ENCODE data around the gene MBTPS1.

DNA sequence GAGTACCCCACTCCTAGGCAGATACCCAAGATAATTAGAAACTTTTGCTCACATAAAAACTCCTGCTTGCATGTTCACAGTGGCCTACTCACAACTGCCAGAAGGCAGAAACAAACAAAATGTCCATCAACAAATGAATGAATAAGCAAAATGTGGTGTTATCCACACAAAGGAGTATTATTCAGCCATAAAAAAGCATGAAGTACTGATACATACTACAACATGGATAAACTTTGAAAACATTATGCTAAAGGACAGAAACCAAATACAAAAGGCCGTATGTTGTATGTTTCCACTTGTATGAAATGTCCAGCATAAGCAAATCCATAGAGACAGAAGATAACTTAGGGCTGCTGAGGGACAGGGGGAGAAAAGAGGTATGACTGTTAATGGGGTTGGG lies 26.3 kb upstream of the MBTPS1 start:
- TF ChIP-seq, protein P1, sequence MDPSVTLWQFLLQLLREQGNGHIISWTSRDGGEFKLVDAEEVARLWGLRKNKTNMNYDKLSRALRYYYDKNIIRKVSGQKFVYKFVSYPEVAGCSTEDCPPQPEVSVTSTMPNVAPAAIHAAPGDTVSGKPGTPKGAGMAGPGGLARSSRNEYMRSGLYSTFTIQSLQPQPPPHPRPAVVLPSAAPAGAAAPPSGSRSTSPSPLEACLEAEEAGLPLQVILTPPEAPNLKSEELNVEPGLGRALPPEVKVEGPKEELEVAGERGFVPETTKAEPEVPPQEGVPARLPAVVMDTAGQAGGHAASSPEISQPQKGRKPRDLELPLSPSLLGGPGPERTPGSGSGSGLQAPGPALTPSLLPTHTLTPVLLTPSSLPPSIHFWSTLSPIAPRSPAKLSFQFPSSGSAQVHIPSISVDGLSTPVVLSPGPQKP (IDR thresholded peaks at IDR 0.05; ENCODE audit: low read depth, low read length): no peak
- TF ChIP-seq SMC3 (IDR thresholded peaks at IDR 0.05) (no peak), EP300 (IDR thresholded peaks at IDR 0.05) (no peak)
